Measurements from ENCODE around the gene GOLIM4. TPM values are rescaled to one million over a fixed set of nuclear protein-coding genes. Genes with fewer than 3 reads are reported as not detected.

The GOLIM4 gene
- total RNA-seq, 1 experiment from 2014 or later = 24.6 TPM

- peak; percentile 72 for DNase-seq
- H2BK5ac ChIP-seq (ENCODE audit: insufficient read length, low read length) = no peak overlapping the region
These were observed 680 bp downstream of the GOLIM4 start for GRCh38 chr3:168094877-168095610.

More at GRCh38 chr3:168094877-168095610, 680 bp downstream of the GOLIM4 start:
- peaks cover 10% of the 10 kb centered on the region for H3K23me2 ChIP-seq (ENCODE audit: insufficient read length, low read depth, low read length, poor library complexity, severe bottlenecking)
- Mint-ChIP-seq H3K36me3 (ENCODE audit: insufficient read depth in 1 of 3, low read depth in 3 of 3) (no peaks in the 10 kb centered on the region; a peak in 1 of 7 replicates), H3K27ac (peak overlapping the region in 1 of 3 experiments; percentile 86; a peak in 2 of 7 replicates), H3K9me3 (no peaks in the 10 kb centered on the region), H3K27me3 (ENCODE audit: low read depth) (no peaks in the 10 kb centered on the region), H3K4me1 (peaks cover 39 to 48% of the 10 kb centered on the region in 2 experiments), H3K4me3 (peak overlapping the region; percentile 79 to 96)
- WGBS (ENCODE audit: extremely low coverage, insufficient read length, low lambda C conversion rate) = no CpG with 5 or more reads among the region's 70 CpGs
- no peak overlapping the region for H4K8ac ChIP-seq (replicated peaks; ENCODE audit: insufficient read length, low read depth, low read length)
- H4K5ac ChIP-seq (ENCODE audit: insufficient read length, low read depth, low read length) = no peak overlapping the region
- no peaks in the 10 kb centered on the region for H3K79me1 ChIP-seq (ENCODE audit: insufficient read depth, low read depth, low read length, poor library complexity, severe bottlenecking)
- H3K27ac ChIP-seq (ENCODE audit: insufficient read length, low read depth, low read length) = no peak overlapping the region
- peak; percentile 36; the same call in 2 of the 3 replicates for TF ChIP-seq CTCF (conservative IDR thresholded peaks at IDR 0.05)
- no peak overlapping the region for H3K14ac ChIP-seq (ENCODE audit: insufficient read depth, low read length)
- H3K23ac ChIP-seq (ENCODE audit: insufficient read length, low read depth, low read length) = no peak overlapping the region
- H3K18ac ChIP-seq (ENCODE audit: insufficient read length, low read depth, low read length) = no peak overlapping the region
- H2BK12ac ChIP-seq (ENCODE audit: insufficient read length, low read depth, low read length) = no peak overlapping the region
- no peak overlapping the region for H3K4ac ChIP-seq (ENCODE audit: low read depth, low read length)
- H3K4me2 ChIP-seq (ENCODE audit: insufficient read depth, insufficient read length, low read length) = peak overlapping the region; percentile 99
- no peak overlapping the region for H2BK20ac ChIP-seq (ENCODE audit: low read depth, low read length, poor library complexity, severe bottlenecking)
- H4K20me1 ChIP-seq (ENCODE audit: control insufficient read depth, insufficient read depth, insufficient read length) = no peaks in the 10 kb centered on the region
- H3K27me3 ChIP-seq (ENCODE audit: insufficient read depth, low read length) = no peaks in the 10 kb centered on the region
- no peak overlapping the region for H3T11ph ChIP-seq (ENCODE audit: low read length)
- H2BK15ac ChIP-seq (ENCODE audit: low read depth, low read length) = no peak overlapping the region
- peaks cover 6% of the 10 kb centered on the region for H3K4me1 ChIP-seq (ENCODE audit: insufficient read depth, low read length)
- H2AFZ ChIP-seq (ENCODE audit: low read length) = no peak overlapping the region
- H2BK120ac ChIP-seq (ENCODE audit: low read depth, low read length, poor library complexity, severe bottlenecking) = no peak overlapping the region
- no peak overlapping the region for H4K91ac ChIP-seq (ENCODE audit: insufficient read length, low read depth, low read length)
- no peak overlapping the region for H2AK5ac ChIP-seq (ENCODE audit: insufficient read length, low read length)
- no peak overlapping the region for H3K9ac ChIP-seq (ENCODE audit: extremely low read depth, insufficient read length, low read length)
- peaks cover 10% of the 10 kb centered on the region; the same call in 1 of the 2 replicates for H3K79me2 ChIP-seq (ENCODE audit: insufficient read depth, low read length)
- H3K9me3 ChIP-seq (ENCODE audit: control insufficient read depth, low read depth, low read length) = no peaks in the 10 kb centered on the region
- H3K56ac ChIP-seq (ENCODE audit: insufficient read length, low read depth, low read length) = no peak overlapping the region
